ENCODE results near the gene IFT52. TPM values are rescaled to one million over a fixed set of nuclear protein-coding genes. Genes with fewer than 3 reads are reported as not detected.

Gene IFT52
- total RNA-seq, 2 donors from 2014 or later = 12.6 to 19.2 TPM

GRCh38 chr20:43666376-43667328 is 75.9 kb downstream of the IFT52 start, which contains the start of gene MYBL2:
Gene MYBL2 (plus strand): TSS chr20:43667114. CDS start chr20:43667284, 170 bp downstream.
- Histone ChIP-seq H3K4me1 (peaks cover 14% of the 10 kb centered on the region), H3K27me3 (no peaks in the 10 kb centered on the region), H3K9ac (ENCODE audit: low read depth in 2 of 2, low read length in 2 of 2) (peak within 1 kb of the TSS in 1 of 2 donors; percentile 4), H3K27ac (no peak within 1 kb of the TSS), H3K9me3 (no peaks in the 10 kb centered on the region), H3K36me3 (no peaks in the 10 kb centered on the region), H3K4me3 (peak within 1 kb of the TSS; percentile 33)
- intact Hi-C loops (cut with DNase I) = loop anchor here (10.0 kb wide), 1 partner anchor 212 kb away; the partner anchor contains the start of gene SRSF6
- peak; percentile 67 for DNase-seq
- TF ChIP-seq CTCF (IDR thresholded peaks at IDR 0.05) = no peak

- intact Hi-C loops (cut with DNase I) = loop anchor here (10.0 kb wide), 1 partner anchor 213 kb away; the partner anchor contains the start of gene SRSF6
- no peaks in the 10 kb centered on the region for H3K36me3 ChIP-seq
- peaks cover 14% of the 10 kb centered on the region for H3K4me1 ChIP-seq
- no peaks in the 10 kb centered on the region for H3K9me3 ChIP-seq
- H3K4me3 ChIP-seq = peak overlapping the region; percentile 33
- peak; percentile 36 for DNase-seq
- no peaks in the 10 kb centered on the region for H3K27me3 ChIP-seq
- no peak overlapping the region for H3K27ac ChIP-seq
- TF ChIP-seq CTCF (IDR thresholded peaks at IDR 0.05) = no peak
- peak overlapping the region in 1 of 2 donors; percentile 4 for H3K9ac ChIP-seq (ENCODE audit: low read depth in 2 of 2, low read length in 2 of 2)
Measured at GRCh38 chr20:43667341-43668132, 76.8 kb downstream of the IFT52 start.

- intact Hi-C loops (cut with DNase I) = loop anchor here (10.0 kb wide), 1 partner anchor 215 kb away; the partner anchor contains the start of gene SRSF6
- Histone ChIP-seq H3K36me3 (no peaks in the 10 kb centered on the region), H3K27me3 (no peaks in the 10 kb centered on the region), H3K4me1 (peaks cover 6% of the 10 kb centered on the region), H3K9ac (ENCODE audit: low read depth in 2 of 2, low read length in 2 of 2) (no peak overlapping the region), H3K4me3 (no peak overlapping the region), H3K9me3 (no peaks in the 10 kb centered on the region), H3K27ac (no peak overlapping the region)
- DNase-seq = no peak
- TF ChIP-seq CTCF (IDR thresholded peaks at IDR 0.05) = no peak
Measured at GRCh38 chr20:43669332-43669731, 78.6 kb downstream of the IFT52 start.

GRCh38 chr20:43670423-43670822 is 79.7 kb downstream of the IFT52 start:
- peaks cover 6% of the 10 kb centered on the region for H3K4me1 ChIP-seq
- no peak overlapping the region for H3K27ac ChIP-seq
- H3K9ac ChIP-seq (ENCODE audit: low read depth in 2 of 2, low read length in 2 of 2) = no peak overlapping the region
- no peaks in the 10 kb centered on the region for H3K36me3 ChIP-seq
- DNase-seq = no peak
- no peaks in the 10 kb centered on the region for H3K9me3 ChIP-seq
- H3K27me3 ChIP-seq = no peaks in the 10 kb centered on the region
- no peak for TF ChIP-seq CTCF (IDR thresholded peaks at IDR 0.05)
- intact Hi-C loops (cut with DNase I) = no loop called here
- H3K4me3 ChIP-seq = no peak overlapping the region

- no peak for DNase-seq
- H3K36me3 ChIP-seq = no peaks in the 10 kb centered on the region
- intact Hi-C loops (cut with DNase I) = no loop called here
Measured at GRCh38 chr20:43676368-43676767, 85.6 kb downstream of the IFT52 start.

More at GRCh38 chr20:43676368-43676767, 85.6 kb downstream of the IFT52 start:
- H3K4me3 ChIP-seq = no peak overlapping the region
- no peak overlapping the region for H3K9ac ChIP-seq (ENCODE audit: low read depth in 2 of 2, low read length in 2 of 2)
- H3K27me3 ChIP-seq = no peaks in the 10 kb centered on the region
- TF ChIP-seq CTCF (IDR thresholded peaks at IDR 0.05) = no peak
- no peaks in the 10 kb centered on the region for H3K4me1 ChIP-seq
- no peak overlapping the region for H3K27ac ChIP-seq
- no peaks in the 10 kb centered on the region for H3K9me3 ChIP-seq

All from colonic mucosa (tissue), 4 donors.